ENCODE data around the gene SOX18. TPM values are rescaled to one million over a fixed set of nuclear protein-coding genes. Genes with fewer than 3 reads are reported as not detected.
A peak's percentile ranks its signal among the peaks of the same experiment; 100 is the strongest.

SOX18 gene
- total and polyA plus RNA-seq, 2 of the 13 experiments (the other 11 are each of a cell fraction or from before 2014, with no cell fraction given) = 1.6 to 1.9 TPM

DNA sequence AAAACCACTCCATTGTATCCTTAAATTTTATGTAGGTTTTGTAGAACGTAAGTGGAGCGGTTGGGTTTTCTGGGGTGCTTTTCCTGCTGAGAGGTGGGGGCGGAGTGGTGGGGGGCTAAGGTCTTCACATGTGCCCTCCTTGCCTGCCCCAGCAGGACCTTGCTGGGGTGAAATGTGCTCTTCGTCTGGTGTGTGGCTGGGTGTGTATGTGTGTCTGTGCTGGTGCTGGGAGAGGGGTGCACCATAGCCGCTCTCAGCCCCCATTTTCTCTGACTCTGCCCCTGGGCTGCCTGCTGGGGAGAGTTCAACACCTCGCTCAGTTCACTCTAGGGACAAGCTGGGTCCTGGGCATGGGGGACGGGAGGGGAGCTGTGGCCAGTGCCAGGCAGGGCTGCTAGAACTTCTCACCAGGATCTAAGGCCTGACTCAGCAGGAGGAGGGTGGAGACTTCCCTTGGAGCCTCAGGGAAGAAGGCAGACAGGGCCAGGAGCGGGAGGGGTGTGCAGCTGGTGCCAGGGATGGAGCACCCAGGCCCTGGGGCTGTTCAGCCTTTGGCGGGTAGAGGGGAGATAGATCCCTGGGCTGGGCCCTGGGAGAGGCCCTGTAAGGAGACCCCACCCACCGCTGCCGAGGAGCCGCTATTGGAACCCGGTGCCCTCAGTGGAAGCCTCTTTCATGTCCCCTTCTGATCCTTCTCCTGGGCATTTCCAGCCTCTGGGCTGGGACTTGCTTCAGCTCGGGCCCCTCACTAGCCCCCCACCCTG lies 4.8 kb downstream of the SOX18 start (continued):
- TF ChIP-seq HOMEZ (CRISPR knock-in tag; IDR thresholded peaks at IDR 0.05; ENCODE audit: low read depth) (no peak), MAFF (IDR thresholded peaks at IDR 0.05; ENCODE audit: low read depth, low read length) (0 out of 2 replicates have a peak, but pooled peaks have one; percentile 26), BRCA1 (CRISPR knock-in tag; IDR thresholded peaks at IDR 0.05) (no peak), RFX3 (CRISPR knock-in tag; IDR thresholded peaks at IDR 0.05) (no peak), ZNF274 (CRISPR knock-in tag; IDR thresholded peaks at IDR 0.05) (0 out of 2 replicates have a peak, but pooled peaks have one; percentile 29), MAFK (conservative IDR thresholded peaks at IDR 0.05 in 1 of 2, IDR thresholded peaks at IDR 0.05 in 1 of 2; ENCODE audit: low read length in 2 of 2) (peak; percentile 5 to 44; a peak in 3 of 4 replicates), TP53 (CRISPR knock-in tag; conservative IDR thresholded peaks at IDR 0.05) (no peak), NFAT5 (CRISPR knock-in tag; IDR thresholded peaks at IDR 0.05) (no peak), TRIM24 (CRISPR knock-in tag; IDR thresholded peaks at IDR 0.05) (no peak), MXD1 (CRISPR knock-in tag; IDR thresholded peaks at IDR 0.05) (no peak), ZNF589 (CRISPR knock-in tag; conservative IDR thresholded peaks at IDR 0.05) (no peak), IKZF1 (IDR thresholded peaks at IDR 0.05) (no peak), NR2F6 (IDR thresholded peaks at IDR 0.05) (no peak), NR2F6 (CRISPR knock-in tag; IDR thresholded peaks at IDR 0.05) (no peak), HOXA3 (CRISPR knock-in tag; IDR thresholded peaks at IDR 0.05) (no peak), ZNF713 (CRISPR knock-in tag; IDR thresholded peaks at IDR 0.05) (no peak), ZNF460 (CRISPR knock-in tag; IDR thresholded peaks at IDR 0.05; ENCODE audit: borderline replicate concordance) (no peak), HNRNPLL (IDR thresholded peaks at IDR 0.05; ENCODE audit: low read depth, low read length, poor library complexity, severe bottlenecking) (no peak), ZNF337 (CRISPR knock-in tag; IDR thresholded peaks at IDR 0.05; ENCODE audit: borderline replicate concordance, low read depth) (0 out of 2 replicates have a peak, but pooled peaks have one; percentile 40)
- TF ChIP-seq, protein P1, sequence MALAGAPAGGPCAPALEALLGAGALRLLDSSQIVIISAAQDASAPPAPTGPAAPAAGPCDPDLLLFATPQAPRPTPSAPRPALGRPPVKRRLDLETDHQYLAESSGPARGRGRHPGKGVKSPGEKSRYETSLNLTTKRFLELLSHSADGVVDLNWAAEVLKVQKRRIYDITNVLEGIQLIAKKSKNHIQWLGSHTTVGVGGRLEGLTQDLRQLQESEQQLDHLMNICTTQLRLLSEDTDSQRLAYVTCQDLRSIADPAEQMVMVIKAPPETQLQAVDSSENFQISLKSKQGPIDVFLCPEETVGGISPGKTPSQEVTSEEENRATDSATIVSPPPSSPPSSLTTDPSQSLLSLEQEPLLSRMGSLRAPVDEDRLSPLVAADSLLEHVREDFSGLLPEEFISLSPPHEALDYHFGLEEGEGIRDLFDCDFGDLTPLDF (CRISPR knock-in tag; IDR thresholded peaks at IDR 0.05) = no peak
- TF ChIP-seq, protein P2, sequence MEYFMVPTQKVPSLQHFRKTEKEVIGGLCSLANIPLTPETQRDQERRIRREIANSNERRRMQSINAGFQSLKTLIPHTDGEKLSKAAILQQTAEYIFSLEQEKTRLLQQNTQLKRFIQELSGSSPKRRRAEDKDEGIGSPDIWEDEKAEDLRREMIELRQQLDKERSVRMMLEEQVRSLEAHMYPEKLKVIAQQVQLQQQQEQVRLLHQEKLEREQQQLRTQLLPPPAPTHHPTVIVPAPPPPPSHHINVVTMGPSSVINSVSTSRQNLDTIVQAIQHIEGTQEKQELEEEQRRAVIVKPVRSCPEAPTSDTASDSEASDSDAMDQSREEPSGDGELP (IDR thresholded peaks at IDR 0.05; ENCODE audit: borderline replicate concordance, low read depth) = no peak

Data from HepG2 (cell line).